WTC11 (cell line): Measurements from ENCODE around the gene TFB1M. TPM values are rescaled to one million over a fixed set of nuclear protein-coding genes. Genes with fewer than 3 reads are reported as not detected.
"Not testable (repeated sequence)": the region's sequence is repeated elsewhere in the genome, so short reads cannot be mapped to it uniquely, and the experiment has no call there.

Experiments
- ATAC-seq: fragments of 200-7000 bp; cut with Tn5 transposase; 2 replicates; pipeline ENCODE4 v1.10.0; 2021; ENCODE audit warnings: mild to moderate bottlenecking, moderate library complexity
- CTCF ChIA-PET: fragments of 300-600 bp; sonication (Branson Sonifier 250); formaldehyde crosslinking; loops from one replicate; lab custom pipeline; 2021; ENCODE audit warnings: antibody characterized with exemption; lab: Charles Lee
- POLR2A ChIA-PET: fragments of 350-600 bp; sonication (Branson Sonifier 250); formaldehyde crosslinking; loops from one replicate; lab custom pipeline; 2021; ENCODE audit warnings: antibody characterized with exemption; lab: Charles Lee
- DNase-seq: peaks from one replicate; pipeline ENCODE4 v3.0.0; 2021; ENCODE audit warnings: low spot score
- H3K27ac Mint-ChIP-seq: 2 replicates; pipeline ENCODE4 v1.8.0; 2021; ENCODE audit warnings: mixed read lengths
- H3K27me3 Mint-ChIP-seq: 2 replicates; pipeline ENCODE4 v1.8.0; 2021; ENCODE audit warnings: low read depth, mild to moderate bottlenecking, moderate library complexity, mixed read lengths
- H3K36me3 Mint-ChIP-seq: 2 replicates; pipeline ENCODE4 v1.8.0; 2021; ENCODE audit warnings: mixed read lengths
- H3K4me1 Mint-ChIP-seq: 2 replicates; pipeline ENCODE4 v1.8.0; 2022; ENCODE audit warnings: mixed read lengths
- H3K4me3 Mint-ChIP-seq: 2 replicates; pipeline ENCODE4 v1.8.0; 2021; ENCODE audit warnings: mild to moderate bottlenecking, moderate library complexity, mixed read lengths
- H3K9me3 Mint-ChIP-seq: 2 replicates; pipeline ENCODE4 v1.8.0; 2021; ENCODE audit warnings: mixed read lengths
- AFF4 ChIP-seq: sonication (generic); formaldehyde crosslinking; IDR thresholded peaks from 2 replicates; pipeline ENCODE4 v1.8.1; 2023; ENCODE audit warnings: mild to moderate bottlenecking, missing genetic modification reagents, borderline replicate concordance
- E2F5 ChIP-seq: sonication (generic); formaldehyde crosslinking; IDR thresholded peaks from 2 replicates; pipeline ENCODE4 v1.8.1; 2022; ENCODE audit warnings: mild to moderate bottlenecking, moderate library complexity, missing genetic modification reagents
- EMX1 ChIP-seq: fragments of 250-450 bp; sonication (Bioruptor Pico); IDR thresholded peaks from 2 replicates; pipeline ENCODE4 v1.8.0; 2021; ENCODE audit warnings: mild to moderate bottlenecking
- ESRRA ChIP-seq: sonication (generic); formaldehyde crosslinking; IDR thresholded peaks from 2 replicates; pipeline ENCODE4 v1.8.1; 2022; ENCODE audit warnings: mild to moderate bottlenecking, missing genetic modification reagents, borderline replicate concordance
- HMGA2 ChIP-seq: fragments of 250-450 bp; sonication (Bioruptor Pico); IDR thresholded peaks from 2 replicates; pipeline ENCODE4 v1.4.0; 2021; ENCODE audit warnings: mild to moderate bottlenecking, moderate library complexity
- JUN ChIP-seq: sonication (generic); formaldehyde crosslinking; IDR thresholded peaks from 2 replicates; pipeline ENCODE4 v1.8.0; 2023; ENCODE audit warnings: mild to moderate bottlenecking, missing genetic modification reagents
- PREB ChIP-seq: sonication (generic); formaldehyde crosslinking; IDR thresholded peaks from 2 replicates; pipeline ENCODE4 v1.8.1; 2022; ENCODE audit warnings: mild to moderate bottlenecking, missing genetic modification reagents, moderate library complexity, borderline replicate concordance
- SMAD4 ChIP-seq: sonication (generic); formaldehyde crosslinking; IDR thresholded peaks from 2 replicates; pipeline ENCODE4 v1.8.0; 2022; ENCODE audit warnings: mild to moderate bottlenecking, missing genetic modification reagents
- ZNF219 ChIP-seq: sonication (generic); formaldehyde crosslinking; IDR thresholded peaks from 2 replicates; pipeline ENCODE4 v1.8.0; 2023; ENCODE audit warnings: missing genetic modification reagents, mild to moderate bottlenecking, borderline replicate concordance
- ZNF532 ChIP-seq: fragments of 250-450 bp; sonication (Bioruptor Pico); IDR thresholded peaks from 2 replicates; pipeline ENCODE4 v1.9.0; 2021; ENCODE audit warnings: mild to moderate bottlenecking, borderline replicate concordance
- total RNA-seq: library from RNA; stranded (reverse); gene quantifications from 3 replicates; pipeline ENCODE4 v1.2.3, GENCODE V29; 2021

Gene TFB1M
- total RNA-seq, 1 experiment from 2014 or later: 41.8 TPM

GRCh38 chr6:155219299-155219698 is 95.0 kb downstream of the TFB1M start:
- H3K4me3 Mint-ChIP-seq: no peak overlapping the region

GRCh38 chr6:155218711-155219110 is 95.6 kb downstream of the TFB1M start:
- H3K9me3 Mint-ChIP-seq, H3K27ac Mint-ChIP-seq, H3K4me3 Mint-ChIP-seq, DNase-seq, H3K36me3 Mint-ChIP-seq, CTCF ChIA-PET, POLR2A ChIA-PET, H3K27me3 Mint-ChIP-seq, ATAC-seq: not testable (repeated sequence)
- peaks cover 18% of the 10 kb centered on the region for H3K4me1 Mint-ChIP-seq

More at GRCh38 chr6:155219299-155219698, 95.0 kb downstream of the TFB1M start:
- peaks cover 22% of the 10 kb centered on the region for H3K4me1 Mint-ChIP-seq
- POLR2A ChIA-PET: no interaction called here
- ATAC-seq: no peak
- H3K36me3 Mint-ChIP-seq: no peaks in the 10 kb centered on the region
- no peaks in the 10 kb centered on the region for H3K27me3 Mint-ChIP-seq
- H3K27ac Mint-ChIP-seq: no peak overlapping the region
- CTCF ChIA-PET: no interaction called here
- DNase-seq: no peak
- no peak for TF ChIP-seq JUN (CRISPR knock-in tag)
- no peak for TF ChIP-seq ZNF219
- TF ChIP-seq AFF4 (CRISPR knock-in tag): no peak
- TF ChIP-seq ZNF532: no peak
- no peak for TF ChIP-seq ESRRA
- no peak for TF ChIP-seq HMGA2
- no peak for TF ChIP-seq E2F5
- TF ChIP-seq EMX1 (CRISPR knock-in tag): no peak
- no peak for TF ChIP-seq PREB (CRISPR knock-in tag)
- TF ChIP-seq, all 79 proteins: peak for 0
- no peaks in the 10 kb centered on the region for H3K9me3 Mint-ChIP-seq

GRCh38 chr6:155216312-155217046 is 97.8 kb downstream of the TFB1M start:
- peak overlapping the region; percentile 3; the same call in 1 of the 2 replicates for H3K27ac Mint-ChIP-seq
- no peak for TF ChIP-seq SMAD4 (CRISPR knock-in tag)
- POLR2A ChIA-PET: no interaction called here
- DNase-seq (peak; percentile 33), ATAC-seq (peak; percentile 83)
- CTCF ChIA-PET: interaction anchor here (1.0 to 1.5 kb wide), 5 partner anchors 9 to 64 kb away, joined by 3 to 5 read pairs (median 4); no protein-coding TSS in a partner anchor
- H3K36me3 Mint-ChIP-seq: peaks cover 12% of the 10 kb centered on the region
- H3K4me3 Mint-ChIP-seq: no peak overlapping the region
- no peaks in the 10 kb centered on the region for H3K27me3 Mint-ChIP-seq
- peaks cover 10% of the 10 kb centered on the region for H3K9me3 Mint-ChIP-seq
- peaks cover 15% of the 10 kb centered on the region for H3K4me1 Mint-ChIP-seq
